ENCODE measurements around the gene BRPF3.

Gene BRPF3

DNA sequence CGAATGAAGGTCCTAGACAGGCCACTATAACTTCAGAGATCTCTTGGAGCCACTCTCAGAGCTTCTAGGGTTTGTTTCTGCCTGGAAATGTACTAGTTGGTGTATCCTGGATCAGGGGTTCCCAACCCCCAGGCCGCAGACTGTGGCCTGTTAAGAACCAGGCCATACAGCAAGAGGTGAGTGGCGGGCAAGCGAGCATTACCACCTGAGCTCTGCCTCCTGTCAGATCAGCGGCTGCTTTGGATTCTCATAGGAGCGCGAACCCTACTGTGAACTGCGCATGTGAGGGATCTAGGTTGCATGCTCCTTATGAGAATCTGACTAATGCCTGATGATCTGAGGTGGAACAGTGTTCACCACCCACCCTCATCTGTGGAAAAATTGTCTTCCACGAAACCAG is 2.4 kb downstream of the BRPF3 start:
- Histone ChIP-seq H3K9me3 (ENCODE audit: control insufficient read depth, low read length) (no peaks in the 10 kb centered on the region), H3K27ac (ENCODE audit: insufficient read depth, low read length, poor library complexity, severe bottlenecking) (no peak overlapping the region), H3K4me1 (ENCODE audit: control insufficient read depth, insufficient read depth, low read length, poor library complexity, severe bottlenecking) (peaks cover 45% of the 10 kb centered on the region), H3K36me3 (ENCODE audit: control insufficient read depth, insufficient read depth, low read length) (no peaks in the 10 kb centered on the region), H3K4me3 (ENCODE audit: insufficient read depth, low read depth, low read length, poor library complexity, severe bottlenecking) (no peak overlapping the region), H3K27me3 (replicated peaks; ENCODE audit: control insufficient read depth, insufficient read depth, low read length, poor library complexity, severe bottlenecking) (no peaks in the 10 kb centered on the region)
- DNase-seq: no peak

- H3K9me3 ChIP-seq (ENCODE audit: control insufficient read depth, low read length): no peaks in the 10 kb centered on the region
- no peaks in the 10 kb centered on the region for H3K27me3 ChIP-seq (replicated peaks; ENCODE audit: control insufficient read depth, insufficient read depth, low read length, poor library complexity, severe bottlenecking)
- no peak overlapping the region for H3K27ac ChIP-seq (ENCODE audit: insufficient read depth, low read length, poor library complexity, severe bottlenecking)
- H3K36me3 ChIP-seq (ENCODE audit: control insufficient read depth, insufficient read depth, low read length): no peaks in the 10 kb centered on the region
- no peak for DNase-seq
- H3K4me1 ChIP-seq (ENCODE audit: control insufficient read depth, insufficient read depth, low read length, poor library complexity, severe bottlenecking): peaks cover 55% of the 10 kb centered on the region
- H3K4me3 ChIP-seq (ENCODE audit: insufficient read depth, low read depth, low read length, poor library complexity, severe bottlenecking): no peak overlapping the region
Measured at GRCh38 chr6:36200154-36200891, 3.8 kb downstream of the BRPF3 start.

- H3K9me3 ChIP-seq (ENCODE audit: control insufficient read depth, low read length): no peaks in the 10 kb centered on the region
- no peaks in the 10 kb centered on the region for H3K36me3 ChIP-seq (ENCODE audit: control insufficient read depth, insufficient read depth, low read length)
- no peaks in the 10 kb centered on the region for H3K27me3 ChIP-seq (replicated peaks; ENCODE audit: control insufficient read depth, insufficient read depth, low read length, poor library complexity, severe bottlenecking)
- peaks cover 48% of the 10 kb centered on the region for H3K4me1 ChIP-seq (ENCODE audit: control insufficient read depth, insufficient read depth, low read length, poor library complexity, severe bottlenecking)
- no peak for DNase-seq
- H3K27ac ChIP-seq (ENCODE audit: insufficient read depth, low read length, poor library complexity, severe bottlenecking): no peak overlapping the region
- no peak overlapping the region for H3K4me3 ChIP-seq (ENCODE audit: insufficient read depth, low read depth, low read length, poor library complexity, severe bottlenecking)
Measured at GRCh38 chr6:36200998-36201596, 4.6 kb downstream of the BRPF3 start.

- Histone ChIP-seq H3K4me1 (ENCODE audit: control insufficient read depth, insufficient read depth, low read length, poor library complexity, severe bottlenecking) (peaks cover 47% of the 10 kb centered on the region), H3K27me3 (replicated peaks; ENCODE audit: control insufficient read depth, insufficient read depth, low read length, poor library complexity, severe bottlenecking) (no peaks in the 10 kb centered on the region), H3K9me3 (ENCODE audit: control insufficient read depth, low read length) (no peaks in the 10 kb centered on the region), H3K27ac (ENCODE audit: insufficient read depth, low read length, poor library complexity, severe bottlenecking) (no peak overlapping the region), H3K4me3 (ENCODE audit: insufficient read depth, low read depth, low read length, poor library complexity, severe bottlenecking) (no peak overlapping the region), H3K36me3 (ENCODE audit: control insufficient read depth, insufficient read depth, low read length) (peaks cover 4% of the 10 kb centered on the region)
- DNase-seq: no peak
Measured at GRCh38 chr6:36201612-36202011, 5.1 kb downstream of the BRPF3 start.

GRCh38 chr6:36202101-36202500 is 5.6 kb downstream of the BRPF3 start:
- no peak for DNase-seq
- Histone ChIP-seq H3K4me3 (ENCODE audit: insufficient read depth, low read depth, low read length, poor library complexity, severe bottlenecking) (no peak overlapping the region), H3K9me3 (ENCODE audit: control insufficient read depth, low read length) (no peaks in the 10 kb centered on the region), H3K27ac (ENCODE audit: insufficient read depth, low read length, poor library complexity, severe bottlenecking) (no peak overlapping the region), H3K4me1 (ENCODE audit: control insufficient read depth, insufficient read depth, low read length, poor library complexity, severe bottlenecking) (peaks cover 47% of the 10 kb centered on the region), H3K27me3 (replicated peaks; ENCODE audit: control insufficient read depth, insufficient read depth, low read length, poor library complexity, severe bottlenecking) (no peaks in the 10 kb centered on the region), H3K36me3 (ENCODE audit: control insufficient read depth, insufficient read depth, low read length) (peaks cover 7% of the 10 kb centered on the region)

DNA sequence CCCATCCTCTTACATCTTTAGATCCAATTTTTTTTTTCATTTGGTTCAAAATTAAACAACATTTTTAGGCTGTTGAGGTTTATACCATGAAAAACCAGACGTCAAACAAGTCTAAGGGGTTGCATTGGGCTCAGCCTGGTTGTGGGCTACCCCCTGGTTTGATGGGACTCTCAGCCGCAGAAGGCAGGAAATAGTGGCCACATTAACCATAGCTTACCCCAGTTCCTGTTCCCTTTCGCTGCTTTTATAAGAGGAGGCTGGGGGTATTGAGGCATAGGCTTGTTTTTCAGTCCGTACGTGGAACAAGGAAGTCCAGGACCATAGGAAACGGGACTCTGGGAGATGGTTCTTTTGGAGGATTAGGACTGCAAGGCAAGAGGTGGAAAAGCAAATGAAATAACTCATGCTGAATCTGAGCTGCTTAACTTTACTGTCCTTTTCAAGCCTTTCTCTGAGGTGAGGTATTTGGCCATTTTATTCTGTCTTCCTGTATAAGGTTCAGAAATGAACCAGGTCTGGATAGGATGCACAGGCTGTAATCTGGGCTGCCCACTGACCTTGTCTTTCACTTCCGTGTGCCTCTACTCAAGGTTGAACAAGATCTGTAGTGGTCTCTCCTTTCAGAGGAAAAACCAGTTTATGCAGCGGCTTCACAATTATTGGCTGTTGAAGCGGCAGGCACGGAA is 7.7 kb downstream of the BRPF3 start:
- peak overlapping the region; percentile 30 for H3K4me3 ChIP-seq (ENCODE audit: insufficient read depth, low read depth, low read length, poor library complexity, severe bottlenecking)
- H3K36me3 ChIP-seq (ENCODE audit: control insufficient read depth, insufficient read depth, low read length): peaks cover 25% of the 10 kb centered on the region
- H3K27me3 ChIP-seq (replicated peaks; ENCODE audit: control insufficient read depth, insufficient read depth, low read length, poor library complexity, severe bottlenecking): no peaks in the 10 kb centered on the region
- no peak overlapping the region for H3K27ac ChIP-seq (ENCODE audit: insufficient read depth, low read length, poor library complexity, severe bottlenecking)
- H3K4me1 ChIP-seq (ENCODE audit: control insufficient read depth, insufficient read depth, low read length, poor library complexity, severe bottlenecking): peaks cover 40% of the 10 kb centered on the region
- no peaks in the 10 kb centered on the region for H3K9me3 ChIP-seq (ENCODE audit: control insufficient read depth, low read length)
- DNase-seq: peak; percentile 22 to 43 (median 33)

DNA sequence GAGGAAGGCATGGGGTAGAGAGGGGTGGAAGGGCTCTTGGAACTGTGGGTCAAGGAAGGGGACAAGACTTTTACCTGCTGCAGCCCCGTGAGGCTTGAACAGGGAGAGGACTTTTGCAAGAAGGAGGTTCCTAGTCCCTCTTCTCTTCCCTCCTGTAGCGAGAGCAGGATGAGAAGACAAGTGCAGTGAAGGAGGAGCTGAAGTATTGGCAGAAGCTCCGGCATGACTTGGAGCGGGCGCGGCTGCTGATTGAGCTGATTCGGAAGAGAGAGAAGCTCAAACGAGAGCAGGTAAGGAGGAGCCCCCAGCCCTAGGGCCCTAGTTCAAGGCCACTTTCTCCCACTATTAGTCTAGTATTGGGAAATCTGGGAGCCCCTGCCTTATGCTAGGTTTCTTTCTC is 10.6 kb downstream of the BRPF3 start:
- peaks cover 53% of the 10 kb centered on the region for H3K36me3 ChIP-seq (ENCODE audit: control insufficient read depth, insufficient read depth, low read length)
- H3K27me3 ChIP-seq (replicated peaks; ENCODE audit: control insufficient read depth, insufficient read depth, low read length, poor library complexity, severe bottlenecking): no peaks in the 10 kb centered on the region
- H3K9me3 ChIP-seq (ENCODE audit: control insufficient read depth, low read length): no peaks in the 10 kb centered on the region
- DNase-seq: no peak
- H3K4me1 ChIP-seq (ENCODE audit: control insufficient read depth, insufficient read depth, low read length, poor library complexity, severe bottlenecking): peaks cover 28% of the 10 kb centered on the region
- H3K27ac ChIP-seq (ENCODE audit: insufficient read depth, low read length, poor library complexity, severe bottlenecking): no peak overlapping the region
- H3K4me3 ChIP-seq (ENCODE audit: insufficient read depth, low read depth, low read length, poor library complexity, severe bottlenecking): no peak overlapping the region

GRCh38 chr6:36209606-36210005 is 13.1 kb downstream of the BRPF3 start:
- H3K9me3 ChIP-seq (ENCODE audit: control insufficient read depth, low read length): no peaks in the 10 kb centered on the region
- no peak overlapping the region for H3K4me3 ChIP-seq (ENCODE audit: insufficient read depth, low read depth, low read length, poor library complexity, severe bottlenecking)
- H3K4me1 ChIP-seq (ENCODE audit: control insufficient read depth, insufficient read depth, low read length, poor library complexity, severe bottlenecking): peaks cover 4% of the 10 kb centered on the region
- DNase-seq: no peak
- H3K27ac ChIP-seq (ENCODE audit: insufficient read depth, low read length, poor library complexity, severe bottlenecking): no peak overlapping the region
- H3K27me3 ChIP-seq (replicated peaks; ENCODE audit: control insufficient read depth, insufficient read depth, low read length, poor library complexity, severe bottlenecking): no peaks in the 10 kb centered on the region
- H3K36me3 ChIP-seq (ENCODE audit: control insufficient read depth, insufficient read depth, low read length): peaks cover 67% of the 10 kb centered on the region

- no peak for DNase-seq
- H3K4me3 ChIP-seq (ENCODE audit: insufficient read depth, low read depth, low read length, poor library complexity, severe bottlenecking): no peak overlapping the region
- H3K27me3 ChIP-seq (replicated peaks; ENCODE audit: control insufficient read depth, insufficient read depth, low read length, poor library complexity, severe bottlenecking): no peaks in the 10 kb centered on the region
- no peaks in the 10 kb centered on the region for H3K4me1 ChIP-seq (ENCODE audit: control insufficient read depth, insufficient read depth, low read length, poor library complexity, severe bottlenecking)
- peaks cover 68% of the 10 kb centered on the region for H3K36me3 ChIP-seq (ENCODE audit: control insufficient read depth, insufficient read depth, low read length)
- H3K27ac ChIP-seq (ENCODE audit: insufficient read depth, low read length, poor library complexity, severe bottlenecking): no peak overlapping the region
- no peaks in the 10 kb centered on the region for H3K9me3 ChIP-seq (ENCODE audit: control insufficient read depth, low read length)
Measured at GRCh38 chr6:36210182-36210581, 13.6 kb downstream of the BRPF3 start.
